ENCODE results near the gene GPATCH8.

DNA sequence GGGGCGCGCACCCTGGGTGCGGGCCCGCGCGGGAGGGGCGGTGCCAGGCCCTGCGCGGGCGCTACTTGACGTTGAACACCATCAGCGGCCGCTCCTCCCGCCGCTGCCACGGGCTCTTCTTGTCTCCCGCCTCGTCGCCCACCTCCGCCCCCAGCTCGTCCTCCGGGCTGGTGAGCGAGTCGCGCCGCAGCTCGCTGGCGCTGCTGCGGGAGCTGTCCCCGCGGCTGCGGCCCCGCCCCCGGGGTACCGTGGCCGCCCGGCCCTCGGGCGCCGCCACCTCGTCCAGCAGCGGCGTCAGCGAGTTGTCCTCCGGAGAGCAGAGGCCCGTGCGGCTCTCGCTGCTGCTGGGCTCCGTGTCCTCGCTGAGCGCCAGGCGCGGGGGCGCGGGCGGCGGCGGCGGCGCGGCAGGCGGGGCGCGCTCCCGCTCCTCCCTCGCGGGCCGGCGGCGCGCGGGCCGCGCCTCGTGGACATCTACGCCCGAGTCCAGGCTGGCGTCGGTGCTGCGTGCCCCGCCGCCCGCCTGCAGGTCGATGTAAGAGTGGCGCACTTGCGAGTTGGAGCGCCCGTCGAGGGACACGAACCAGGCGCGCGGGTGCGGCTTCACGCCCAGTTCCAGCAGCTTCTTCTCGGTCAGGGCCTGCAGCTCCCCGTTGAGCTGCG is 149.4 kb downstream of the GPATCH8 start:
- TF ChIP-seq RAD21 (conservative IDR thresholded peaks at IDR 0.05) (no peak), EP300 (conservative IDR thresholded peaks at IDR 0.05; ENCODE audit: poor library complexity, severe bottlenecking) (no peak), SMC3 (conservative IDR thresholded peaks at IDR 0.05; ENCODE audit: poor library complexity) (no peak), POLR2AphosphoS5 (IDR thresholded peaks at IDR 0.05) (no peak), EZH2 (IDR thresholded peaks at IDR 0.05; ENCODE audit: borderline replicate concordance, insufficient read depth, low read length, poor library complexity, severe bottlenecking) (no peak)
- TF ChIP-seq, protein P1, sequence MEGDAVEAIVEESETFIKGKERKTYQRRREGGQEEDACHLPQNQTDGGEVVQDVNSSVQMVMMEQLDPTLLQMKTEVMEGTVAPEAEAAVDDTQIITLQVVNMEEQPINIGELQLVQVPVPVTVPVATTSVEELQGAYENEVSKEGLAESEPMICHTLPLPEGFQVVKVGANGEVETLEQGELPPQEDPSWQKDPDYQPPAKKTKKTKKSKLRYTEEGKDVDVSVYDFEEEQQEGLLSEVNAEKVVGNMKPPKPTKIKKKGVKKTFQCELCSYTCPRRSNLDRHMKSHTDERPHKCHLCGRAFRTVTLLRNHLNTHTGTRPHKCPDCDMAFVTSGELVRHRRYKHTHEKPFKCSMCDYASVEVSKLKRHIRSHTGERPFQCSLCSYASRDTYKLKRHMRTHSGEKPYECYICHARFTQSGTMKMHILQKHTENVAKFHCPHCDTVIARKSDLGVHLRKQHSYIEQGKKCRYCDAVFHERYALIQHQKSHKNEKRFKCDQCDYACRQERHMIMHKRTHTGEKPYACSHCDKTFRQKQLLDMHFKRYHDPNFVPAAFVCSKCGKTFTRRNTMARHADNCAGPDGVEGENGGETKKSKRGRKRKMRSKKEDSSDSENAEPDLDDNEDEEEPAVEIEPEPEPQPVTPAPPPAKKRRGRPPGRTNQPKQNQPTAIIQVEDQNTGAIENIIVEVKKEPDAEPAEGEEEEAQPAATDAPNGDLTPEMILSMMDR (IDR thresholded peaks at IDR 0.05; ENCODE audit: poor library complexity, severe bottlenecking): no peak

All from neural cell (in vitro differentiated cells).